NCI-H82 (cell line): Measurements from ENCODE around the gene DGKK.

ENCODE experiments used
- DNase-seq: peaks from one replicate; lab custom pipeline; 2025; lab: John Stamatoyannopoulos, UW

DGKK gene, protein sequence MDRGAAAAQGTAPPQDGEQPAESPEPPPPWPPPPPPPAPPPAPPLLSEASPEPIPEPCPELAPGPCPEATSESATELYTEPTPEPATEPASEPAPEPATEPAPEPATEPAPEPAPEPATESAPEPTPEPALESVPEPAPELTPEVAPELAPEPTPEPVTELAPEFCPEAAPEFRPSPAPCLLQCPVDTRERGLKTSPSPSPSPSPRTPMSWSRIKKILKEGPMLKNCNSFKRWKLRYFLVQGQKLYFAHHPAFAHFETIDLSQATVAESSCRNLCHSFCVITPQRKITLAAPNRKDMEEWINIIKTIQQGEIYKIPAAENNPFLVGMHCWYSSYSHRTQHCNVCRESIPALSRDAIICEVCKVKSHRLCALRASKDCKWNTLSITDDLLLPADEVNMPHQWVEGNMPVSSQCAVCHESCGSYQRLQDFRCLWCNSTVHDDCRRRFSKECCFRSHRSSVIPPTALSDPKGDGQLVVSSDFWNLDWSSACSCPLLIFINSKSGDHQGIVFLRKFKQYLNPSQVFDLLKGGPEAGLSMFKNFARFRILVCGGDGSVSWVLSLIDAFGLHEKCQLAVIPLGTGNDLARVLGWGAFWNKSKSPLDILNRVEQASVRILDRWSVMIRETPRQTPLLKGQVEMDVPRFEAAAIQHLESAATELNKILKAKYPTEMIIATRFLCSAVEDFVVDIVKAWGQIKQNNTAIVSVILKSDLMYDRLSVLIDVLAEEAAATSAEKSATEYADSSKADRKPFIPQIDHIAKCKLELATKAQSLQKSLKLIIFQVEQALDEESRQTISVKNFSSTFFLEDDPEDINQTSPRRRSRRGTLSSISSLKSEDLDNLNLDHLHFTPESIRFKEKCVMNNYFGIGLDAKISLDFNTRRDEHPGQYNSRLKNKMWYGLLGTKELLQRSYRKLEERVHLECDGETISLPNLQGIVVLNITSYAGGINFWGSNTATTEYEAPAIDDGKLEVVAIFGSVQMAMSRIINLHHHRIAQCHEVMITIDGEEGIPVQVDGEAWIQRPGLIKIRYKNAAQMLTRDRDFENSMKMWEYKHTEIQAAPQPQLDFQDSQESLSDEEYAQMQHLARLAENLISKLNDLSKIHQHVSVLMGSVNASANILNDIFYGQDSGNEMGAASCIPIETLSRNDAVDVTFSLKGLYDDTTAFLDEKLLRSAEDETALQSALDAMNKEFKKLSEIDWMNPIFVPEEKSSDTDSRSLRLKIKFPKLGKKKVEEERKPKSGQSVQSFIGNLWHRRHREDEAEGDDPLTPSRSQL

GRCh38 chrX:50470103-50471031 lies at the start of gene DGKK:
DGKK (minus strand) TSS chrX:50470825; CDS start chrX:50470678, 147 bp downstream.
- peak; percentile 60 for DNase-seq

- DNase-seq = no peak
These were observed 44.2 kb upstream of the DGKK start for GRCh38 chrX:50514811-50515210.

- DNase-seq = peak; percentile 7
These were observed 26.5 kb upstream of the DGKK start for GRCh38 chrX:50497114-50497513.

- DNase-seq = no peak
These were observed 25.0 kb upstream of the DGKK start for GRCh38 chrX:50495616-50496015.

DNA sequence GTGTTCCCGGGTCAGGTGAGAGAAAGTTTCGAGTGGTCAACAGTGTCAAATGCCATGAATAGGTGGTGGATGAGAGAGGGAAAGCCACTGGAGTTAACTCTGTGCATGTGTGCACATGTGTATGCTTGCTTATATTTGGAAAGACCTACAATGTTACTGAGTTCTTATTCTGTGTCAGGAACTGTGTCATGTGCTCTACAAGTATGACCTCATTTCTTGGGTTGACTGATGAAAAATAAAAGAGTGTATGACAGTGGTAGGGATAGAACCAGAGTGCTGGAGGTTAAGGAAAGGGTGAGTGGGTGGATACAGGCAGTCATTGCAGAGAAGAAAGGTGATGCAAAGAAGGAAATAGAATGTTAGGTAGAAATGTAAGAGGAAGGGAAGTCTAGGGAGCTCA lies 22.1 kb upstream of the DGKK start:
- DNase-seq = no peak

- no peak for DNase-seq
These were observed 14.0 kb upstream of the DGKK start for GRCh38 chrX:50484662-50485061.

- no peak for DNase-seq
These were observed 12.7 kb upstream of the DGKK start for GRCh38 chrX:50483283-50483682.

DNA sequence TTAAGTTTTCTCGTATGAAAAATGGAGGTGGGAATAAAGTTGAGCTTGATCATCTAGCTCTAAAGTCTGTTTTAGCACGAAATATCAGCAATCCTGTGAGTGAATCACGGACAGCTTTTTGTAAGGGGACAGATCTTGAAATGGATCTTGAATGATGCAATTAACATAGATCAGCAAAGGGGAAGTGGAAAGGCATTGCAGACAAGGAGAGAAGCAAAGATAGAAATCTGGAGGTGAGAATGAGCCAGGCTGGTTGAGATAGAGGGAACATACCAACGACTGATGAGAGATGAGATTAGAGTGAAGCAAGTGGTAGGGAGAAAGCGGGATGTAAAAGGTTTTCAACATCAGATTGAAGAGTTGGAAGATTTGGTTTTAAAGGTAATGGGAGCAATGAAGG lies 4.6 kb upstream of the DGKK start:
- no peak for DNase-seq

- DNase-seq = peak; percentile 8
These were observed 765 bp upstream of the DGKK start for GRCh38 chrX:50471390-50471789.

DNA sequence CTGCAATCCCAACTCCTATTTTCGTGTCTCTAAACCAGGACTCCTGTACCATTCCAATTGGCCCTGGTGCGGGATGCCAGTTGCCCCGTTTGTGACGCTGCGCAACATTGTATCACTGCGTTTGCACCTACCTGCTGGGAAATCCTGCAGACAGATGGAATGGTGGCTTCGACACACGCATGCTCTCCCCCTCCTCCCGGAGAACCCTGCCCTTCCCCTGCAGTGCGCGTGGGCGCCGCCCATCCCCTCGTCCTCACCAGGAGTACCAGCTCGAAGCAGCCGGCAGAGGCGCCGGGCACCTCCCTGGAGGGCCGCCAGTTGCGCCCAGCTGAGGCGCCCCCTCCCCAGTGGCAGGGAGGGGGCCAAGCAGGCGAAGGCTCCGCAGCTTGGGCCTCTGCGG lies 1.4 kb downstream of the DGKK start:
- peak; percentile 17 for DNase-seq

GRCh38 chrX:50459615-50460014 lies 11.0 kb downstream of the DGKK start:
- no peak for DNase-seq

GRCh38 chrX:50458483-50458882 lies 12.1 kb downstream of the DGKK start:
- no peak for DNase-seq

GRCh38 chrX:50456712-50457484 lies 13.7 kb downstream of the DGKK start:
- DNase-seq = peak; percentile 49

- no peak for DNase-seq
These were observed 17.8 kb downstream of the DGKK start for GRCh38 chrX:50452782-50453181.

DNA sequence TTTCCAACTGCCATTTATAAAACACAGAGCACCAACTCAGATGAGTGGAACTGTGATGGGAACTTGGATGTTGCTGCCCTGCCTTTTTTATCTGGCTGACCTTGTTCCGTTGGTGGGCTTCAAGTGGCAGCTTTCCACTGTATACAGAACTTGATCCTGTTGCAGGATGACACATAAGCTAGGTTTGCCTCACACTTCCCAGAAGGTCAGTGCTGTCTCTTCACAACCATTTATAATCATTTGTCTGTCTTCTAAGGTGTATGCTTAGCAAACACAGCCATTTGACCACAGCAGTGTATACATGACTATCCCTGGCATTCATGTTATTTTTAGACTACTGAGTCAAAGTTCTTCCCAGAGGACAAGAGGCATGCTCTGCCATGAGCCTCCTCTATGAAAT lies 20.3 kb downstream of the DGKK start:
- DNase-seq = no peak

GRCh38 chrX:50448565-50448964 lies 22.1 kb downstream of the DGKK start:
- peak; percentile 35 for DNase-seq

DNA sequence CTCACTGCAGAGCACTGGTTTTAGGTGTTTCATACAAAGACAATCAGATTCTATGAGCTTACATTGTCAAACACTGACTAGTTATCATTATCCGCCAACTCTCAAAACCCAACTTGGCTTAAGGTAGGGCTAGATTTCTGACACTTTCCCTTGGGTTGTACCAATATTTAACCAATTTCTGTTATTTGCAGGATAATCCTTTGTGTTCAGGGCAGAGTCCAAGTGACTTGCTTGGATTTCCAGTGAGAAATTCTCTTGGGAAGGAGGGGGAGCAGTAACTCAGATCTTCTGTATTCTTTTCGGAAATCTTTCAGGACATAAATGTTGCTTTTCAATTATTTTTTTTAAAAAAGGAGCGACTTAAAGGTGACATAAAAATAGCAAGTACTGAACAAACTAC lies 23.1 kb downstream of the DGKK start:
- no peak for DNase-seq

GRCh38 chrX:50442426-50443116 lies 28.1 kb downstream of the DGKK start:
- DNase-seq = no peak

DNA sequence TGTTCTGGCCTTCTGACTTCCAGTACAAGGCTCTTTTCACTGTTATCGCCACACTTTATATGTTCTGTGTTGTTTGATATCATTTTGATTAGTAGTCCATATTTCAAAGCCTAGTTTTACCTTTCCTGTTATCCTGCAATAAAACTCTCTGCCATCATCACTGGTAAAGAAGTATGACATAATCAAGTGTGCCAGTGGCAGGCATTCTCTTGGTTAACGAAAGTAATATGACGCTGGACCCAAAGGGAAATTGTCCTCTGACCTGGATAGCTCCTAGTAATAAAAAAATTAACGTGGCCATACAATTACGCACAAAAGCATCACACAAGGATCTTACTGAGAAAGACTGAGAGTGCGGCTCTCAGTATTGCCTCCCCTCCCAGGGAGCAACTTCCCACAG lies 33.8 kb downstream of the DGKK start:
- no peak for DNase-seq

DNA sequence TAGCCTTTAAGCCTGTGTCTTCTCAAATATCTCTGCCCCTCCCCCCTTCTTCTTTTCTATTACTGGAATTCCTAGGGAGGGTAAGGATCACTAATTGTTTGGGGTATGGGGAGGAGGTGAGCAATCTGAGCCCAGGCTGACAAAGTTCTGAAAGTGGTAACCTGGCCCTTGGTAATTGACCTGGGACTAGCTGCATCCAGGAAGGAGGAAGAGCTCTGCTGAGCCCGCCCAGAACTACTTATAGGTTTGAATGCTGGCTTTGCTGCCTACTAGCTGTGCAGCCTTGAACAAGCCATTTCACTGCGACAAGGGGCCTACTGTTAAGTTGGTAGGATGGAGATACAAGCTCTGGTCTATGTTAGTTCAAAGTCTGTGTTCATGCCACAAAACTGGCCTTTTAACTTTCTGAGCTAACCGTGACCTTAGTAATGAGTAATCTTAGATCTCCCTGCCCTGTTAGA lies 37.8 kb downstream of the DGKK start:
- DNase-seq = peak; percentile 12
